CD4-positive, alpha-beta T cell treated with Interferon alpha-2 for 1 hour (primary cell): ENCODE results near the gene RALGDS.
A peak's percentile ranks its signal among the peaks of the same experiment; 100 is the strongest.
"Not testable (repeated sequence)": the region's sequence is repeated elsewhere in the genome, so short reads cannot be mapped to it uniquely, and the experiment has no call there.

ENCODE experiments used
- DNase-seq, 2 donors: peaks; one replicate each; pipeline ENCODE4 v3.0.0-alpha.2; 2020 to 2022

The RALGDS gene

DNA sequence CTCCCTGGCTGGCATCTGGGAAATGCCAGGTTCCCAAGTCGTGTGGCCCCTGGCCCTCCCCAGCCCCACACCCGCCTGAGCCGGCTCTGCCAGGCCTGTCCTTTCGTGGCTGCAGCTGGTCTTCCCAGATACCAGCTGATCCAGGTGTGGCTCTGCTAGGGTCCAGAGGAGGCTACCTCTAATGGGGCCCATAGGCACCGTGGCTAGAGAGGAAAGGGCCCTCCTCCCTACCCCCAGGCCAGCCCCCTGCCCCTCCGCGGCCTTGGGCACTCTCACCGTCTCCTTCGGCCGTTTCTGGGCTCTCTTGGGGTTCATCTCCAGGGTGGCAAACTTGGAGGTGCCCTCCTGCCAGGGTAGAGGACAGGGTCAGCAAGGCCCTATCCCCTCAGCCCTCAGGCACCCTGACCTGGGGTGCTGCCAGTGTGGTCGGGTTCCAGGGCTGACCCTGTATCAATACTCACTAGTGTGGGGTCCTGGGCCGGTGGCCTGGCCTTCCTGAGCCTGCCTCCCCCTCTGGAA lies 17.0 kb downstream of the RALGDS start:
- DNase-seq, result no peak

DNA sequence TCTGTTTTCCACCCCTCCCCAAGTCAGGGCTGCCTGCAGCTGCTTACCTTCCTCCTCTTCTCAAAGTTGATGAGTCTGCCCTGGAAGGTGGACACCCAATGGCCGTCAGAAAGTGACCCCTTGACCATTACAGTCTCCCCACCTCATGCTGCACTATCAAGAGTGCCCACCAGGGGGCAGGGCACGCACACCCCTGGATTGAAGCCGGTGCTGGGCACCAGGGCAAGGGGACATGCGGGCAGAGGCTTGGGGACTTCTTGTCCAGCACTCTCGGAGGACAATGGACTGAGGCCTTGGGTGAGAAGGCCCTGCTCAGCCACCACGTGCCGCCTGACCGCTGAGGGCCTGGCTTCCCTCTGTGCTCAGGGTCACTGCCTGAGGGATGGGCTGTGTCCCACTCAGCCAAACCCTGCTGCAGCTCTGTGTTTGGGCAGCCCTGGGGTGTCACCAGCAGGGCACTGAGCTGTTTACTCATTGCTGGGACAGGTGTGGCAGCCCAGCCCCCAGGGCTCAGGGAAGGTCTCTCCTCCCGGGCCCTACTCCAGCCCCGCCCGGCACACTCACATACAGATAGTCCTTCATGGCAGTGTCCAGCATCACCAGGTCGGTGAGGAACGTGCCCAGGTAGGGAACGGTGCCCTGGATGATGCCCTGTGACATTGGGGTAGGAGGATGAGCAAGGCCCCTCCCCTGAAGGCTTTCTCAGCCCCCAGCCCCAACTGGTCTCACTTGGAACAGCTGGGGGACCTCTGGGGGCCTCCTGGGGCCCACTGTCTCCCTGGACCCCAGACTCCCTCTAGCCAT lies 17.7 kb downstream of the RALGDS start:
- DNase-seq, result peak; percentile 47 to 59

DNA sequence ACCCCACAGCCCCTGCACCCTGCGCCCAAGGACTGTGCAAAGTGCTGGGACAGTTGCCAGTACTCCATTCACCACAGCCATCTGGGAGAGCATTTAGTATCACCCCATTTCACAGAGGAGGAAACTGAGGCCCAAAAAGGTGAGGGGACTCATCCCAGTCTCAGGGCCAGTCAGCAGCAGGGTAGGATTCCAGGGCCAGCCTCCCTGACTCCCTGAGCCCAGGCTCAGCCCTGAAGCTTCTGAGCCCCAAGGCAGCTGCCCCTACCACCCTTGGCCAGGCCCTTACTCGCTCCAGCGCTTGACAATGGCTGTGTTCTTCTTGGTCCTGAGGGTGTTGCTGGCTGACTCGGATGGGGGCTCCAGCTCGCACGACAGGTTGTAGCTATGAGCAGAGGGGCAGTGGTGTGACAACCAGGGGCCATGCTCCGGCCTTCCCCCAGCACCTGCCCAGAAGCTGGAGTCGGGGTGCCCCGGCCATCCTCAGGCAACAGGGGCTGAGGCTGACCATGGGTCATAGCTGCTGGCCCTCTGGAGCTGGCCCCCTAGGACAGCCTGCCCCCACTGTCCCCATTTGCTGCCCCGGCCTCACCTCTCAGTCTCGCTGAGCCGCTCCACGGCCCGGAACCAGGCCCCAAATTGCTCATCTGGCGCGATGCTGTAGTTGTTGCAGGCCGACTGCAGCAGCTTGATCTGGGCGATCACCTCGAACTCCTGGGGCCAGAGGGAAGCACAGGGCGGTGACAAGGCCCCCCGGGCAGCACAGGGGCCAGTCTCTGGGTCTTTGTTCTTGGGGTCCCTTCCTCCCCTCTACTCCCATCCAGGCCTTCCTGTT lies 18.6 kb downstream of the RALGDS start:
- DNase-seq, result no peak

DNA sequence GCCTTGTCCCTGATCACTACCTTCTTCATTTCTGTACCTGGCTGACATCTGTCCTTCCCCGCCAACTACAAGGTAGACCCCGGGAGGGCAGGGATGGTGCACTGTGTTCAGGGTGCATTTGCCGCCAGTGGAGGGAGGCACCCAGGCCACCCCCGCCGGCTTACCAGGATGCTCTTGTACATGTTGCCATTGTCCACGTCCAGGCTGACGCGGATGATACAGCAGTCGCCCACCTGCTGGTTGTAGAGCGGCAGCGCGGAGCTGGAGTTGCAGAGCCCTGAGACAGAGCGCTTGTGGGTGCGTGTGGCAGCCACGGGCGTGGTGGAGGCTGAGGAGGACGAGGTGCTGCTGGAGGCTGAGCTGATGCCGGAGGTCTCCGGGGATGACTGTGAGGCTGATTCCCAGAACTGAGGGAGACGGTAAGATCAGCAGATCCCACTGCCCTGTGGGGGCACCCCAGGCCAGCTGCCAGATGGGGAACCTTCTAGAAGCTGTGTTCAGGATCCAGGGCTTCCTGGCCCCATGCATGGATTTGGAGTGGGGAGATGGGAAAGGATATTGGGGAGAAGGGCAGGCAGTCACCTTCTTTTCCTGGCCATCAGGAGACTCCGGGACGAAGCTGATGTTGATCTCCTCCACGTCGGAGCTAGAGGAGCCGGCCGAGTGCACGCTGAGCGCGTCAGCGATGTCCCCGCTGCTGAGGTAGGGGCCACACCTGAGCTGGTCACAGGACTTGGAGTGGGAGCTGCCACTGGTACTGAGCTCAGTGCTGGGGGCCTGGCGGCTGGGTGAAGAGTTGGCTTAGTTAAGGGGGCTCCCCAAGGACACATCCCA lies 19.5 kb downstream of the RALGDS start:
- no peak for DNase-seq

DNA sequence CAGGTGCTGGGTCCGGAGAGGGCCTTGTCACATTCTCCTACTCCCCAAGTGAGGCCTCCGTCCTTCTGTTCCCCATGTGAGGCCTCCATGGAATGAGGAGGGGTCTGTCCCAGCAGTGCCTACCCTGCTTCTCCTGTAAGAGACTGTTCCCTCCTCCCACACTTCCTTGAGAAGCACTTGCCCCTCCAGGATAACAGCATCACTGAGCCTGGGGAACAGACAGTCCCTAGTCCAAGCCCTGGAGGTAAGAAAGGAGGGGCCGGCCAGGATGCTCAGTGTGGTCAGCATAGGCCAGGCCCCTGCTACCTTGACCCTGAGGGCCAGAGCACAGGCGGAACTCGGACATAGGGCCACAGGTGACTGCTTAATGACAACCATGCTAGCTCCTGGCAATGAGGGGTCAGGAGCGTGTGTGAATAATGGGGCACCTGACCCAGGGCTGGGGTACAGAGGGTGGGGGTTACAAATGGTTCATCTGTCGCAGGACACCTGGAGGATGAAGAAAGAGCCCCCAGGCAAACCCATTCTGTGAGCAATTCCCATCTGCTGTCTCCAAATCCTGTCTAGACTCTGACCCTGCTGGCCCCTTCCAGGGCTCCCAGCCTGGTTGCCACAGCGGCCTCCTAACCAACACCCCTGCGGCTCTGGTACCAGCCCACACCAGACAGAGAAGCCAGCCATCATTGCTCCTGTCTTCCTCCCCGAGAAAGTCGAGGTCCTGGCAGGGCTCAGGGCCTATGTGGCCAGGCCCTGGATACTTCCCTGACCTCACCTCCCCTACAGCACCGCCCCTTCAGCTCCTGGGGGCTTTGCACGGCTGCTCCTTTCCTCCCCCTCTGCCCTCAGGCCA lies 20.3 kb downstream of the RALGDS start:
- DNase-seq, result no peak

DNA sequence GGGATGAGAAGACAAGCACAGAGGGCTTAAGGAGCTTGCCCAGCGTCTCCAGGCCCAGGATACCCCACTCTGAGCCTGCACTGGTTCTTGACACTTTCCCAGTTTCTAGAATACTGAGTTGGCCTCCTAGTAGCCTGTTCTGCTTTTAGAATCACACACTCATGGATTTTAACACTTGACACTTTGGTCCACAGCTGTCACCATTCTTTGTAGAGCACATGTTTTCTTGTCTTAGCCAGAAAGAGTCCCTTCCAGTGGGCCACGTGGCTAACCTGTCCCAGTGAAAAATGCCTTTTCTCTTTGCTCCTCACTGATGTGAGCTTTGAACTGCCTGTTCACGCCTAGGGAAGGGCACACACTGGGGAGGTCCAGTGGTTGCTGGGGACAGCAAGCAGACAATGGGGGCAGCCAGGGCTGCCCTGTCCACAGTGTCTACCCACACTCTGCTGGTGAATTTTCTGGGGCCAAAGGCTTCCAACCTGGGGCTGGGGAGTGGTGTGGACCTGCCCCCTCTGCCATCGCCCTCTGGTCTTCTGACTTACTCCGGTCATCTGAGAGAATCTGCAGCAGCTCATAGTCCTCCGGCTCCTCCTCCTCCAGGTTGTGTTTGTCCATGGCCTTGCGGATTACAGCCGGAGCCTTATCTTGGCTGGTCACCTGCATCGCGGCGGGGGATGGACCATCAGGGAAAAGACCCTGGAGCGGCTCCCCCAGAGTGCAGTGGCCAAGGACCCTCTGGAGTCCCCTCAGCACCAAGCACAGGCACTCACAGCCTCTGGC lies 21.1 kb downstream of the RALGDS start:
- no peak for DNase-seq

DNA sequence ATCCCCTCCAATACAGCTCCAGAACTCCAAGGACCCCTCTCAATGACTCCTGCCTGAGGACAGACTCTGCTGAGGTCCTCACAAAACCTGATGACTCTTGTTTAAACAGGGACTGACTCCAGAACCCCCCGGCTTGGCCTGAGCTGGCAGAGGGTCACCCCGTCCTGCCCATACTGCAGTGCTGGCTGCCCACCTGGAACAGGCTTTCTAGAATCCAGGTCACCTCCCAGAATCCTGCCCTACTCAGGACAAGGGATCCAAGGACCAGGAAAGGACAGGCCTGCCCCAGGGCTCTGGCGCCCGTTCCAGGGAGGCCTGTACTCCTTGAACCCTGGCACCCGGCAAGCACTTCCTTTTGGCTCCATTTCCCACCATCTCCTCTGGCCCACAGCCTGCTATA lies 22.2 kb downstream of the RALGDS start:
- no peak for DNase-seq

DNA sequence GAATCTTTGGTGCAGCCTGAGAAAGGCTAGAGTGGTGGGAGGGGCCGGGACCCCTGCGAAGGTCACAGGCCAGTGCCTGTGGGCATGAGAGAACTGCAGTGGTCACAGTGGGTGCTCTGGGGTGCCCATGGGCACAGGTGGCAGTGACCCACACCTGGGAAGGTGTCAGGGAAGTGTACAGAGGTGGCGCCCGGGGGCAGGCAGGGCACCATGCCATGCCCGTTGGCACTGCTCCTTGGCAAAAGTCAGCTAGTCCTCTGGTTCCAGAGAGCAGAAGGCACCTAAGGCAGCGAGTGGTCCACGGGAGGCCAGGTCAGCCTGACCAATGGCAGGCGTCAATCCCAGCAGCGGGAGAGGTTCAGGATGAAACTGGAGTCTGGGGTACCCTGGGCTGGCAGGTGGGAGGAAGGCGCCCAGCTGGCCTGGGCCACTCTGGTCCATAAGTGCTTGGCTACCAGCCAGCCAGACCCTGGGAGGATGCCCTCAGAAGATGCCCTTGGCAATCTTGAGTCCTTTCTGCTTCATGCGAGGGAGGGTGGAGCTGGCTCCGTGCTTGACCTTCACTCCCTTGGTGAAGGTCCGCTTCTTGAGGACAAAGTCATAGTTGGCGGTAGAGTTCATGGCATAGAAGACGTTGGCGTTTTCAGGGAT lies 22.8 kb downstream of the RALGDS start:
- no peak for DNase-seq

DNA sequence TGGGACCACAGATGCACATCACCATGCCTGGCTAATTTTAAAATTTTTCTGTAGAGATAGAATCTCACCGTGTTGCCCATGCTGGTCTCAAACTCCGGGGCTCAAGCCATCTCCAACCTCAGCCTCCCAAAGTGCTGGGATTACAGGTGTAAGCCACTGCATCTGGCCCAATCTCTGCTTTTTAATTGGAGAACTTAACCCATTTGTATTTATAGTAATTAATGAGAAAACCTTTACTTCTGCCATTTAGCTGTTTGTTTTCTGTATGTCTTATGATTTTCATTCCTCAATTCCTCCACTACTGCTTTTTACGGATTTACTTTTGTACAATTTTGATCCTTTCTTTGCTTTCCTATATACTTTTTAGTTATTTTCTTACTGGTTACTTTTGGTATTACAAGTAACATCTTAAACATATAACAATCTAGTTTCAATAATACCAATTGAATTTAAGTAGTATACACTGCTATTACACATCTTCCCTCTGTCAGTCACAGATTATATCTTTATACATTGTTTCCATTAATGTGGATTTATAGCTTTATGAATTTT lies 26.1 kb downstream of the RALGDS start:
- DNase-seq, result no peak

DNA sequence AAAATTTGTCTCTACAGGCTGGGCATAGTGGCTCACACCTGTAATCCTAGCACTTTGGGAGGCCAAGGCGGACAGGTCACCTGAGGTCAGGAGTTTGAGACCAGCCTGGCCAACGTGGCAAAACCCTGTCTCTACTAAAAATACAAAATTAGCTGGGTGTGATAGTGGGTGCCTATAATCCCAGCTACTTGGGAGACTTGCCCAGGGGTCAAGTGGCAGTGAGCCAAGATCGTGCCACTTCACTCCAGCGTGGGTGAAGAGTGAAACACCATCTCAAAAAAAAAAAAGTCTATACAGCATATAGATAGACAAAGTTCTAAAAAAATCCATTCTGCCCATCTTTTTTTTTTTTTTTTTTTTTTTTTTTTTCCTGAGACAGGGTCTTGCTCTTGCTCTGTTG lies 26.7 kb downstream of the RALGDS start:
- not testable (repeated sequence) for DNase-seq

DNA sequence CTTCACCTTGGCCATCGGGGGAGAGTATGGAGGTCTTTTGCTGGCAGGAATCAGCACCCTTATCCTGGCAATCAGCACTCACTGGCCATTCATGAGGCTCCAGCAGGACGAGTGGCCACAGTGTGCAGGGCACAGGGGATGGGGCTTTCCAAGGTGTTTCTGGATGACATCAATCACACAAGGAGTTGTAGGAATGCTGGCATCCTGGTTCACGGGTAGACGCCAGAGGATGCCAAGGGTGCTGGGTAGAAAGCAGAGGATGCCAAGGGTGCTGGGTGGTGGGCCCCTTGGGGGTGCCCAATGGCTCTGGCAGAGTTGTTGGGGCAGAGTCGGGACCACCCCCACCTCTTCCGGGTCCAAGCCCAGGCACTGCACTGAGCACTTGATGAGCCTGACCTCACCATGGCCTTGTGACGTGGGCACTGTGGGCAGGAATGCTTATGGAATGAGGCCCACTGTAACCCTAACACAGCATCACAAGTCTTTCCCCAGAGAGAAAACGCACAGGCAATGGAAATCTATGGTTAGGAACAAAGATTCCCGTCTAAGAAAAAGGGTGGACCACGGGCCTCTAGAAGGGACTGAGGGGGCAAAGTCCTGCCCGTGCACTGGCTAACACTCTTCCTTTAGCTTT lies 30.2 kb downstream of the RALGDS start:
- DNase-seq, result no peak

DNA sequence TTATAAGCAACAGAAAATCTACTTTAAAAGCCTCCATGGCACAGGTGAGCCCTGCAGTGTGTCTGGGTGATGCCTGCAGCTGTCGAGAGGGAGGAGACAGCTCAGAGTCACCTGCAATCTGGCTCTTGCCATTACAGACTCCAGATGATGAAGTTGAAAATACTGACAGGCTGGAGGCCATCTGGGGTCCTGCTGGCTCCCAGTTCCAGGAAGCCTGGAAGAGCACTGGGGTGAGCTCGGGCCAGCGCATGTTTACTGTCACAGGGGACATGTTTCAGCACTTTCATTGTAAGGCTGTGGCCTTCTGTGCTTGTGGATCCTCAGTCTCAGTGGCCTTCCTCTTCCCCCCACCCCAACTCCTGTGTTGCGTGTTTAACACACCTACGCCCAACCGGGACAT lies 30.9 kb downstream of the RALGDS start:
- DNase-seq, result no peak

DNA sequence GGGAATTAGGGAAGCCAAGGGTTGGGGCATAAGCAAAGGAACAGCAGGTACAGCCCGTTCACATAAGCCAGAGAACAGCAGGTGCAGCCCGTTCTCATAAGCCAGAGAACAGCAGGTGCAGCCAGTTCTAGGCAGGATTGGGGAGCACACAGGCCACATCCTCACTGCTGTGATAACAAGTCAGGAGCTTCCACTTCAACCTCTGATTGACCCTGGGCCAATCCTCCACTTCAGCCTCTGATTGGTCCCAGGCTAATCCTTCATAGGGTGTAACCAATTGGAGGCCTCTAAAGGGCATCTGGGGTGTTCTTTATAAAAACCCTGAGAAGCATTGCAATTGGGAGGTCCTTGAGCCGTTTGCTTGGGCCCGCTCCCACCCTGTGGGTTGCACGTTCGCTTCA lies 31.8 kb downstream of the RALGDS start:
- no peak for DNase-seq

DNA sequence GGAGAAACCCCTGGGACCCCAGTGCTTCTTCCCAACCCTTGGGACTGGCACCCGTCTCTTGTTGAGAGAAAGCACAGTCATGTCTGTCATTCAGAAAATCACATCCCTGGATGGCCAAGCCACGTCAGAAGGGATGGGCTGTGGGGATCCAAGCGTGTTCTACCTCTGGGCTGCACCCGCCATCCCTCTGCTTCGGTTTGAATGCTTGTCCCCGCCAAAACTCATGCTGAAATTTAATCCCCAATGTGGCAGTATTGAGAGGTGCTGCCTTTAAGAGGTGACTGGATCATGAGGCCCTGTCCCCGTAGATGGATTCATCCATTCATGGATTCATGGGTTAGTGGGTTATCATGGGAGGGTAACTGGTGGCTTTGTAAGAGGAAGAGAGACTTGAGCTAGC lies 32.3 kb downstream of the RALGDS start:
- no peak for DNase-seq

DNA sequence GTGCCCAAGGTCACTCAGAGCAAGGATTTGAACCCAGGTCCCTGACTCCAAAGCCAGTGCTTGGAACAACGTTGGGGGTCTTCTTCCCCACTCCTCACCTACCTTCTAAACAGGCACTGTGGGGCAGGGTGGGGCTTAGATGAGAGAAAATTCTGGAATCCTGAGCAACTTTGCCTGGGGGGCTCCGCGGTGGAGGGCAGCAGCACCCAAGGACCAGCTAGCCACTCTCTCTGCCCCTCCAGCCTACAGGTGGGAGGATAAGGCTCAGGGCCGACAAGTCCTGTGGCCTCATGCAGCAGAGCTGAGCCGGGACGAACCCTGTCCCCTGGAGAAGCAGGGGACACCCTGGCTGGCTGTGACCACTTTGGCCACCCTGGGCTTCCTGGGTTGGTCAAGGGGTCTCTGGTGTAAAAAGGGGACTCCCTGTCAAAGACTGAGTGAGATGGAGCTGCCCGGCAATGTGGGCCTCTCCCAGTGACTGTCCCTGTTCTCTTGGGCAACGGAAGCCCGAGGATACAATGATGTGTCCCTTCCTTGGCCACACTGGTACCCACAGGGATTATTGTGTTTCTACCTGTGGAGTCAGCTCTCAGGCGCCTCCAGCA lies 32.8 kb downstream of the RALGDS start:
- DNase-seq, result no peak

DNA sequence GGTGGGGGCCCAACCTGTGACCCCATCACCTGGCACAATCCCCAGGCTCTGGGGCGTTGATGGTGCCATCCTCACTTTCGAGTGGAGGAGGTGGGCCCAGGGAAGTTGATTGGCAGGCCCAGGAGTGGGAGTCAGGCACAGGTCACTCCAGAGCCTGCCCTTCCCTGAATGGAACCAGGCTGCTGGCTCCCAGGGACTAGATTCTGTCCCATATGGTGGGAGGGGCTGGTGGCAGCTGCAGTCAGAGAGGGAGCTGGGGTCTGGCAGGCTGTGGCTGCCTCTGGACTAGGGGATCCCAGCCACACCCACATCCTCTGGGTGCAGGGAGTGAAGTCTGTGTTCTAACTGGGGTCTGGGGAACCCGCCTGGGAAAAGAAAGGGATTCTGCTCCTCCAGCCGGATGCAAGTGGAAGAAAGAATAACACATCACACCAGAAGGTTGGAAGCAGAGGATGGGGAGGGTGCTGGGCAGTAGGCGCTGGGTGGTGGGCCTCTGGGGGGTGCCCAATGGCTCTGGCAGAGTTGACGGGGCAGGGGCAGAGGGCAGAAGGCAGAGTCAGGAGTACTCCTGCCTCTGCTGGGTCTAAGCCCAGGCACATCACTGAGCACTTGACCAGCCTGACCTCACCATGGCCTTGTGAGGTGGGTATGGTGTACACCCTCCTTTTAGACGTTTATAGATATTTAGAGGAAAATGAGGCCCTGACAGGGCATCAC lies 33.5 kb downstream of the RALGDS start:
- DNase-seq, result no peak

DNA sequence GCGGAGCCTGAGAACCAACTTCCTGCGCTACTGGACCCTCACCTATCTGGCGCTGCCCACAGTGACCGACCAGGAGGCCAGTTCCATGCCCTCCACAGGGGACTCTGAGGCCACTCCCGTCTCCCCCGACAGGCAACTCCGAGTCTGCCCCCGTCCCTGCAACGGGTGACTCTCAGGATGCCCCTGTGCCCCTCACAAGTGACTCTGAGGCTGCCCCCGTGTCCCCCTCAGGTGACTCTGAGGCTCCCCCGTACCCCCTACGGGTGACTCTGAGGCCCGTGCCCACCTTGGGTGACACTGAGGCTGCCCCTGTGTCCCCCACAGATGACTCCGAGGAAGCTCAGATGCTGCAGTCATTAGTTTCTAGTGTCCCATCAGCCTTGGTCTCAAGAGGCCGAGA lies 34.1 kb downstream of the RALGDS start:
- DNase-seq, result no peak

DNA sequence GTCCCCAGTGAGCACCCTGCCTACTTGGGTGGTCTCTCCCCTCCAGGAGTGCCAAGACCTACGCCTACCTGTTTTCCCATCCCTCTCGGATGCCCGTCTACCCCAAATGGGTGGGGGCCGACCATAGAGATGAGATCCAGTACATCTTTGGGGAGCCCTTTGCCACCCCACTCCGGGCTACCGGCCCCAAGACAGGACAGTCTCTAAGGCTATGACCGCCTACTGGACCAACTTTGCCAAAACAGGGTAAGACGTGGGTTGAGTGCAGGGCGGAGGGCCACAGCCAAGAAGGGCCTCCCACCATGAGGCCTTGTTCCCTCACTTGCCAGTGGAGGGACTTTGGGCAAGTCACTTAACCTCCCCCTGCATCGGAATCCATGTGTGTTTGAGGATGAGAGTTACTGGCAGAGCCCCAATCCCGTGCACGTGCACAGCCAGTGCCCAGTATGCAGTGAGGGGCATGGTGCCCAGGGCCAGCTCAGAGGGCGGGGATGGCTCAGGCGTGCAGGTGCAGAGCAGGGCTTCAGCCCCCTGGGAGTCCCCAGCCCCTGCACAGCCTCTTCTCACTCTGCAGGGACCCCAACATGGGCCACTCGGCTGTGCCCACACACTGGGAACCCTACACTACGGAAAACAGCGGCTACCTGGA lies 34.7 kb downstream of the RALGDS start:
- DNase-seq, result not testable (repeated sequence)
